ENCODE measurements around the gene NOM1. TPM values are rescaled to one million over a fixed set of nuclear protein-coding genes. Genes with fewer than 3 reads are reported as not detected.
A peak's percentile ranks its signal among the peaks of the same experiment; 100 is the strongest.

NOM1 gene
- total and polyA plus RNA-seq, 2 experiments from 2014 or later: 17.7 to 36.5 TPM

- no peak for TF ChIP-seq ZNF462 (CRISPR knock-in tag; IDR thresholded peaks at IDR 0.05)
- TF ChIP-seq REST (IDR thresholded peaks at IDR 0.05; ENCODE audit: unreplicated experiment): no peak
- TF ChIP-seq STAT1 (IDR thresholded peaks at IDR 0.05; ENCODE audit: unreplicated experiment): no peak
- no peak for TF ChIP-seq CREB1 (CRISPR knock-in tag; IDR thresholded peaks at IDR 0.05; ENCODE audit: low read depth)
Measured at GRCh38 chr7:157003445-157003755, 53.9 kb downstream of the NOM1 start (continued).

GRCh38 chr7:157003756-157004520 is 54.4 kb downstream of the NOM1 start:
- Mint-ChIP-seq H3K9me3 (peaks cover 2% of the 10 kb centered on the region; the same call in 1 of the 3 replicates), H3K27me3 (ENCODE audit: insufficient read depth, low read depth, poor library complexity) (peaks cover 92% of the 10 kb centered on the region), H3K36me3 (ENCODE audit: low read depth) (no peaks in the 10 kb centered on the region), H3K4me3 (peak overlapping the region; percentile 58), H3K27ac (no peak overlapping the region), H3K4me1 (peaks cover 32% of the 10 kb centered on the region)
- no peak overlapping the region for H3K27ac ChIP-seq (ENCODE audit: low read depth)
- H3K27me3 ChIP-seq (ENCODE audit: insufficient read depth): peaks cover 100% of the 10 kb centered on the region
- H3K79me2 ChIP-seq (replicated peaks; ENCODE audit: insufficient read depth): no peaks in the 10 kb centered on the region
- peaks cover 28% of the 10 kb centered on the region for H3F3A ChIP-seq (replicated peaks; ENCODE audit: low read depth)
- H3K4me2 ChIP-seq: peak overlapping the region; percentile 86
- H2AFZ ChIP-seq: peak overlapping the region; percentile 66; the same call in 1 of the 2 replicates
- ATAC-seq (peak; percentile 13), DNase-seq (ENCODE audit: low spot score) (peak; percentile 88)
- H3K36me3 ChIP-seq (ENCODE audit: insufficient read depth): no peaks in the 10 kb centered on the region
- H3K4me3 ChIP-seq: peak overlapping the region; percentile 48
- TF ChIP-seq ZNF114 (CRISPR knock-in tag; IDR thresholded peaks at IDR 0.05) (no peak), EZH2phosphoT487 (IDR thresholded peaks at IDR 0.05; ENCODE audit: unreplicated experiment) (peak; percentile 89), STAT1 (IDR thresholded peaks at IDR 0.05; ENCODE audit: unreplicated experiment) (no peak), REST (IDR thresholded peaks at IDR 0.05; ENCODE audit: unreplicated experiment) (no peak), EZH2 (IDR thresholded peaks at IDR 0.05; ENCODE audit: low read depth, unreplicated experiment) (peak; percentile 92), CREB1 (CRISPR knock-in tag; IDR thresholded peaks at IDR 0.05; ENCODE audit: low read depth) (no peak)
- no peaks in the 10 kb centered on the region for H3K9me2 ChIP-seq (ENCODE audit: insufficient read depth)
- H4K20me1 ChIP-seq (replicated peaks; ENCODE audit: insufficient read depth): peaks cover 34% of the 10 kb centered on the region
- H3K4me1 ChIP-seq (ENCODE audit: insufficient read depth): peaks cover 68% of the 10 kb centered on the region

All from GM23338 (cell line).